NCI-H128 (cell line): ENCODE data around the gene TCEAL5.
"Not testable (repeated sequence)": the region's sequence is repeated elsewhere in the genome, so short reads cannot be mapped to it uniquely, and the experiment has no call there.

ENCODE experiments used
- DNase-seq: peaks from one replicate; lab custom pipeline; 2025; ENCODE audit not compliant: unreplicated experiment; lab: John Stamatoyannopoulos, UW

TCEAL5 gene

DNA sequence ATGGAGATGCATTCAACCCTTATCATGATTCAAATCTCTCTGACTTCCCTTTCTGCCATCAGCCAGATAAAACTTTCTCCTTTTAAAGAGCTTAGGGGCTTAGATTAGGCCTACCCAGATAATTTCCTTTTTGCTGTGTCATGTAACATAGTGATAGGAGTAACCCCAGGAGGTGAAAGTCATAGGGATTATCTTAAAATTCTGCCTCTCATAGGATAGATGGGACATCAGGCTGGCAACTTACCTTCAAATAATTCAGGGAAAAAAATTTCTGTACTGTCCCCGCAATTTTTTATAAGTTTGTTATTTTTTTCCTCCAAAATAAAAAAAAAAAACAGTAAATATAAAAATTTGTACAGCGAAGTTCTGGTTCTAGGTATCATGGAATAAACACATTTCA is 40.9 kb downstream of the TCEAL5 start:
- not testable (repeated sequence) for DNase-seq

- no peak for DNase-seq
Measured at GRCh38 chrX:103234869-103235268, 41.7 kb downstream of the TCEAL5 start.

DNA sequence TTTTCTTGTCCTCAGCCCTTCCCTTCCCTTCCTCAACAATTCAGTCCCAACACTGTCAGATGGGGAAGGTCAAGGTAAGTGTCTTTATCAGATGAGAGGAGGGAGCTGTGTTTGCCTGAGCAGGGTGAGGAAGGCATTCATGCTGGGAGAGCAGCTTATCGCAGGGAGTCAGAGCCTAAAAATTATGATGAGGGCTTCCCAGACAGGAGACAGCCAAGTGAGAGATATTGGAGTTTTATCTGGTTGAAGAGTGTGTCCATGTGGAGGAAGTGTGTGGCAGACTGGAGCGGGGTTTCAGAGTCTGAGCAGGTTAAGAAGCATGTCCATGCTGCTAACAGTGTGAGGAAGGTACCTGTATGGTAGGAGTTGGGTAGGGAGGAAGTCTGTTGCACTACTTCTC is 43.3 kb downstream of the TCEAL5 start:
- no peak for DNase-seq

GRCh38 chrX:103225918-103226317 is 50.6 kb downstream of the TCEAL5 start:
- not testable (repeated sequence) for DNase-seq
